ENCODE data around the gene FARP1.

GRCh38 chr13:98443800-98444325, 301.0 kb downstream of the FARP1 start:
- TF ChIP-seq CTCF (IDR thresholded peaks at IDR 0.05) (no peak), POLR2A (IDR thresholded peaks at IDR 0.05) (no peak)
